K562 (cell line): Measurements from ENCODE around the gene MOCOS. TPM values are rescaled to one million over a fixed set of nuclear protein-coding genes. Genes with fewer than 3 reads are reported as not detected.

Experiments
- ATAC-seq: fragments of 200-7000 bp; cut with Tn5 transposase; 3 replicates; pipeline ENCODE4 v1.9.1; 2020; ENCODE audit warnings: moderate library complexity
- BruUV-seq: library from RNA; stranded (reverse); fragments of 400-500 nt; replicated peaks from 2 replicates; lab custom pipeline; 2021; lab: Mats Ljungman, UMichigan
- CTCF ChIA-PET: fragments of 300-600 bp; formaldehyde crosslinking; extraction: SDS; loops from one replicate; lab custom pipeline; 2021; ENCODE audit warnings: low intra/inter-chr PET ratio; lab: Yijun Ruan, JAX
- POLR2A ChIA-PET: fragments of 300-600, 350-650 bp; sonication (Branson Sonifier 250); formaldehyde crosslinking; extraction: SDS; loops from one replicate; lab custom pipeline; 2021; ENCODE audit warnings: antibody characterized with exemption, inconsistent platforms; lab: Yijun Ruan, JAX
- DNase-seq, 4 experiments: peaks; one replicate each; pipeline versions ENCODE4 v3.0.0 to v3.0.0-alpha.2; 2011 to 2018; ENCODE audit warnings: low spot score in 3 of 4, mixed read lengths in 3 of 4; ENCODE audit errors: extremely low read depth in 1 of 4
- FAIRE-seq: peaks from 2 replicates; lab custom pipeline; 2011; peaks lifted over from hg19 to GRCh38; lab: Jason Lieb, UNC
- H2AFZ ChIP-seq: 2 replicates; pipeline ENCODE4 v1.6.0; 2011; ENCODE audit warnings: low read depth, low read length, control low read depth, inconsistent platforms
- H3K27ac ChIP-seq: fragments of 200-600 bp; 3 replicates; pipeline ENCODE4 v1.8.0; 2011; ENCODE audit warnings: low read depth, mild to moderate bottlenecking, control low read depth, inconsistent platforms, low read length, moderate library complexity, mixed read lengths; ENCODE audit errors: extremely low read depth
- H3K27me3 ChIP-seq, 2 experiments: fragments of 300-600 bp in 1 of 2; 2 replicates in 1 of 2; 3 replicates in 1 of 2; pipeline versions ENCODE4 v1.6.0 to v1.8.0; 2011; ENCODE audit warnings: inconsistent platforms in 2 of 2, low read length in 2 of 2, mild to moderate bottlenecking in 1 of 2, mixed read lengths in 1 of 2, moderate library complexity in 1 of 2; ENCODE audit not compliant: control insufficient read depth in 2 of 2, insufficient read depth in 2 of 2
- H3K36me3 ChIP-seq: fragments of 300-600 bp; 3 replicates; pipeline ENCODE4 v1.8.0; 2011; ENCODE audit warnings: mild to moderate bottlenecking, low read length, inconsistent platforms; ENCODE audit not compliant: control insufficient read depth, insufficient read depth
- H3K4me1 ChIP-seq, 2 experiments: fragments of 200-600 bp in 1 of 2; replicated peaks in 1 of 2; 2 replicates in 1 of 2; 3 replicates in 1 of 2; pipeline versions ENCODE4 v1.5.1 to v1.8.0; 2011; ENCODE audit warnings: inconsistent platforms in 2 of 2, low read length in 2 of 2, mild to moderate bottlenecking in 1 of 2, mixed read lengths in 1 of 2, moderate library complexity in 1 of 2; ENCODE audit not compliant: control insufficient read depth in 2 of 2, insufficient read depth in 2 of 2
- H3K4me2 ChIP-seq: 2 replicates; pipeline ENCODE4 v1.6.1; 2011; ENCODE audit warnings: low read length, control low read depth, inconsistent platforms, mixed read lengths; ENCODE audit not compliant: insufficient read depth
- H3K4me3 ChIP-seq: fragments of 200-600 bp; sonication (generic), shearing (Covaris generic); 2 replicates; pipeline ENCODE4 v1.5.1; 2016; ENCODE audit warnings: control low read depth, inconsistent platforms
- H3K79me2 ChIP-seq: fragments of 200-600 bp; 3 replicates; pipeline ENCODE4 v1.8.0; 2011; ENCODE audit warnings: low read length, inconsistent platforms; ENCODE audit not compliant: control insufficient read depth, insufficient read depth
- H3K9ac ChIP-seq, 2 experiments: 2 replicates each; pipeline versions ENCODE4 v1.6.0 to v1.6.1; 2011; ENCODE audit warnings: low read depth in 2 of 2, low read length in 2 of 2, control low read depth in 1 of 2, inconsistent platforms in 1 of 2, mild to moderate bottlenecking in 1 of 2, mixed read lengths in 1 of 2; ENCODE audit not compliant: insufficient read depth in 1 of 2
- H3K9me1 ChIP-seq: one replicate; pipeline ENCODE4 v1.6.0; 2011; ENCODE audit warnings: inconsistent platforms, mild to moderate bottlenecking, low read length, moderate library complexity; ENCODE audit not compliant: control insufficient read depth, insufficient read depth
- H3K9me3 ChIP-seq: replicated peaks from 2 replicates; pipeline ENCODE4 v1.5.1; 2011; ENCODE audit warnings: low read depth, low read length, inconsistent platforms; ENCODE audit not compliant: control insufficient read depth, insufficient read depth
- H4K20me1 ChIP-seq: replicated peaks from 2 replicates; pipeline ENCODE4 v1.6.1; 2011; ENCODE audit warnings: low read length, inconsistent platforms, mixed read lengths; ENCODE audit not compliant: control insufficient read depth, insufficient read depth
- BRF1 ChIP-seq: IDR thresholded peaks from 3 replicates; pipeline ENCODE4 v1.6.1; 2011; ENCODE audit warnings: borderline replicate concordance, mild to moderate bottlenecking; ENCODE audit not compliant: insufficient read length; ENCODE audit errors: extremely low read depth
- CHD4 ChIP-seq: fragments of 200-600 bp; sonication (generic); IDR thresholded peaks from 3 replicates; pipeline ENCODE4 v1.6.1; 2012; ENCODE audit warnings: low read depth, mild to moderate bottlenecking, mixed read lengths, low read length, inconsistent platforms; ENCODE audit not compliant: insufficient read depth, insufficient replicate concordance, poor library complexity, severe bottlenecking
- ELF1 ChIP-seq: fragments of 200-800 bp; sonication (Bioruptor generic); IDR thresholded peaks from 2 replicates; pipeline ENCODE4 v1.6.1; 2016; ENCODE audit warnings: missing genetic modification characterization, missing compliant biosample characterization
- KDM5B ChIP-seq: fragments of 200-600 bp; sonication (generic); IDR thresholded peaks from 2 replicates; pipeline ENCODE4 v1.6.1; 2012; ENCODE audit warnings: low read depth, mild to moderate bottlenecking, moderate library complexity, low read length, control low read depth, inconsistent platforms; ENCODE audit not compliant: insufficient replicate concordance
- PCBP2 ChIP-seq: fragments of 200-400 bp; formaldehyde crosslinking; IDR thresholded peaks from 2 replicates; pipeline ENCODE4 v1.6.1; 2018; ENCODE audit warnings: low read length, low read depth, mild to moderate bottlenecking, moderate library complexity; ENCODE audit not compliant: poor library complexity, severe bottlenecking
- PHB2 ChIP-seq: fragments of 450-650 bp; IDR thresholded peaks from 2 replicates; pipeline ENCODE4 v1.6.1; 2017; ENCODE audit warnings: low read depth
- POU5F1 ChIP-seq: fragments of 150-350 bp; IDR thresholded peaks from 2 replicates; pipeline ENCODE4 v1.6.1; 2014; ENCODE audit warnings: borderline replicate concordance, low read length, low read depth, mild to moderate bottlenecking; ENCODE audit not compliant: partially characterized antibody
- SMAD2 ChIP-seq: fragments of 150-350 bp; IDR thresholded peaks from 2 replicates; pipeline ENCODE4 v1.6.1; 2014; ENCODE audit warnings: low read depth, mild to moderate bottlenecking, low read length
- ZC3H8 ChIP-seq: fragments of 450-650 bp; IDR thresholded peaks from 2 replicates; pipeline ENCODE4 v1.6.1; 2017
- ZFPM2 ChIP-seq: fragments of 250-450 bp; sonication (Bioruptor Pico); IDR thresholded peaks from 2 replicates; pipeline ENCODE4 v1.5.1; 2022; ENCODE audit warnings: mild to moderate bottlenecking
- ZSCAN29 ChIP-seq: fragments of 450-650 bp; IDR thresholded peaks from 2 replicates; pipeline ENCODE4 v1.6.1; 2017
- WGBS: fragments of 100-300 bp; shearing (Covaris generic); methylation state at CpG from one replicate; pipeline ENCODE4 v1.1.6; 2016; ENCODE audit warnings: low coverage, mixed read lengths; ENCODE audit not compliant: insufficient coverage; ENCODE audit errors: missing lambda C conversion rate; 5-methylcytosine and 5-hydroxymethylcytosine counted together
- in situ Hi-C: fragments of 300-500 bp; cut with MboI; formaldehyde crosslinking; loops from 4 replicates; pipeline ENCODE4 v1.15.0; 2018; ENCODE audit warnings: inconsistent platforms, mixed read lengths
- intact Hi-C: fragments of 100-400 bp; cut with micrococcal nuclease; formaldehyde crosslinking; loops from 2 replicates; pipeline ENCODE4 v1.14.2; 2022
- polyA plus RNA-seq, 8 experiments: library from polyadenylated mRNA; depleted of rRNA in 4 of 8; stranded (reverse) in 5 of 8; unstranded in 3 of 8; fragments of >200 nt; fragmentation: Nextera tagmentation in 2 of 8; fragmentation: Illumina TruSeq in 1 of 8; extraction: Ambion mirVana in 2 of 8; extraction: Trizol in 1 of 8; gene quantifications; 2 replicates each; pipeline versions ENCODE4 v1.2.1 to v1.2.3, GENCODE V29; 2011 to 2014; ENCODE audit warnings: inconsistent platforms in 1 of 8, missing spikeins in 1 of 8
- total RNA-seq, 7 experiments: library from RNA; depleted of rRNA in 6 of 7; stranded (reverse); fragments of >200 nt in 6 of 7; fragmentation: Illumina TruSeq in 2 of 7; extraction: Trizol in 2 of 7; gene quantifications; 2 replicates each; pipeline versions ENCODE4 v1.2.1 to v1.2.3, GENCODE V29; 2011 to 2021; ENCODE audit warnings: low replicate concordance in 1 of 7
- TF ChIP-seq, protein P1 (sequence below): fragments of 450-650 bp; IDR thresholded peaks from 2 replicates; pipeline ENCODE4 v1.6.1; 2016; ENCODE audit warnings: low read depth

Gene MOCOS
- total and polyA plus RNA-seq, 9 of the 15 experiments (the other 6 are each of a cell fraction or from before 2014, with no cell fraction given) = 4.5 to 12.4 (median 9.1) TPM

DNA sequence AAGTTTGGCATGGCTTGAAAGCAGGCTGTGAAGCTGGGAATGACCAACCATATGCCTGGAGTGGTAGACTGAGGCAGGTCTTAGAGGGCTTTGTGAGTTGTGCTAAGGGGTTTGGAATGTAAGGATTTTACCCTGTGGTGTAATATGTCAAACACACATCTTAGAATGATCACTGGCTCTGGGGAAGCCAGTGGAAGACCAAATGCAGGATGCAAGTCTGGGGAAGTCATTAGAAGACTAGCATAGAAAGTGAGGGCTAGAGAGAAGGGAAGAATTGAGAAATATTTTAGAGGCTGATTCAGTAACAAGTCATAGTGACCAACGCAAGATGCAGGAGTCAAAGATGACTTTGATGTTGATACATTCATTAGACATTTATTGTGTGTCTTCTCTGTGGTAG, 106.7 kb downstream of the MOCOS start:
- H3K36me3 ChIP-seq = no peaks in the 10 kb centered on the region
- no peak for DNase-seq
- no peak overlapping the region for H3K27ac ChIP-seq
- no peak for ATAC-seq
- H3K9ac ChIP-seq = no peak overlapping the region
- no peak overlapping the region for H3K4me2 ChIP-seq
- no TSS peak for BruUV-seq
- H3K9me3 ChIP-seq = no peaks in the 10 kb centered on the region
- TF ChIP-seq ZSCAN29 = no peak
- no peak for TF ChIP-seq PCBP2
- TF ChIP-seq BRF1 = no peak
- no peak for TF ChIP-seq POU5F1
- TF ChIP-seq ZFPM2 = no peak
- TF ChIP-seq ZC3H8 = no peak
- no peak for TF ChIP-seq SMAD2
- TF ChIP-seq, protein P1, sequence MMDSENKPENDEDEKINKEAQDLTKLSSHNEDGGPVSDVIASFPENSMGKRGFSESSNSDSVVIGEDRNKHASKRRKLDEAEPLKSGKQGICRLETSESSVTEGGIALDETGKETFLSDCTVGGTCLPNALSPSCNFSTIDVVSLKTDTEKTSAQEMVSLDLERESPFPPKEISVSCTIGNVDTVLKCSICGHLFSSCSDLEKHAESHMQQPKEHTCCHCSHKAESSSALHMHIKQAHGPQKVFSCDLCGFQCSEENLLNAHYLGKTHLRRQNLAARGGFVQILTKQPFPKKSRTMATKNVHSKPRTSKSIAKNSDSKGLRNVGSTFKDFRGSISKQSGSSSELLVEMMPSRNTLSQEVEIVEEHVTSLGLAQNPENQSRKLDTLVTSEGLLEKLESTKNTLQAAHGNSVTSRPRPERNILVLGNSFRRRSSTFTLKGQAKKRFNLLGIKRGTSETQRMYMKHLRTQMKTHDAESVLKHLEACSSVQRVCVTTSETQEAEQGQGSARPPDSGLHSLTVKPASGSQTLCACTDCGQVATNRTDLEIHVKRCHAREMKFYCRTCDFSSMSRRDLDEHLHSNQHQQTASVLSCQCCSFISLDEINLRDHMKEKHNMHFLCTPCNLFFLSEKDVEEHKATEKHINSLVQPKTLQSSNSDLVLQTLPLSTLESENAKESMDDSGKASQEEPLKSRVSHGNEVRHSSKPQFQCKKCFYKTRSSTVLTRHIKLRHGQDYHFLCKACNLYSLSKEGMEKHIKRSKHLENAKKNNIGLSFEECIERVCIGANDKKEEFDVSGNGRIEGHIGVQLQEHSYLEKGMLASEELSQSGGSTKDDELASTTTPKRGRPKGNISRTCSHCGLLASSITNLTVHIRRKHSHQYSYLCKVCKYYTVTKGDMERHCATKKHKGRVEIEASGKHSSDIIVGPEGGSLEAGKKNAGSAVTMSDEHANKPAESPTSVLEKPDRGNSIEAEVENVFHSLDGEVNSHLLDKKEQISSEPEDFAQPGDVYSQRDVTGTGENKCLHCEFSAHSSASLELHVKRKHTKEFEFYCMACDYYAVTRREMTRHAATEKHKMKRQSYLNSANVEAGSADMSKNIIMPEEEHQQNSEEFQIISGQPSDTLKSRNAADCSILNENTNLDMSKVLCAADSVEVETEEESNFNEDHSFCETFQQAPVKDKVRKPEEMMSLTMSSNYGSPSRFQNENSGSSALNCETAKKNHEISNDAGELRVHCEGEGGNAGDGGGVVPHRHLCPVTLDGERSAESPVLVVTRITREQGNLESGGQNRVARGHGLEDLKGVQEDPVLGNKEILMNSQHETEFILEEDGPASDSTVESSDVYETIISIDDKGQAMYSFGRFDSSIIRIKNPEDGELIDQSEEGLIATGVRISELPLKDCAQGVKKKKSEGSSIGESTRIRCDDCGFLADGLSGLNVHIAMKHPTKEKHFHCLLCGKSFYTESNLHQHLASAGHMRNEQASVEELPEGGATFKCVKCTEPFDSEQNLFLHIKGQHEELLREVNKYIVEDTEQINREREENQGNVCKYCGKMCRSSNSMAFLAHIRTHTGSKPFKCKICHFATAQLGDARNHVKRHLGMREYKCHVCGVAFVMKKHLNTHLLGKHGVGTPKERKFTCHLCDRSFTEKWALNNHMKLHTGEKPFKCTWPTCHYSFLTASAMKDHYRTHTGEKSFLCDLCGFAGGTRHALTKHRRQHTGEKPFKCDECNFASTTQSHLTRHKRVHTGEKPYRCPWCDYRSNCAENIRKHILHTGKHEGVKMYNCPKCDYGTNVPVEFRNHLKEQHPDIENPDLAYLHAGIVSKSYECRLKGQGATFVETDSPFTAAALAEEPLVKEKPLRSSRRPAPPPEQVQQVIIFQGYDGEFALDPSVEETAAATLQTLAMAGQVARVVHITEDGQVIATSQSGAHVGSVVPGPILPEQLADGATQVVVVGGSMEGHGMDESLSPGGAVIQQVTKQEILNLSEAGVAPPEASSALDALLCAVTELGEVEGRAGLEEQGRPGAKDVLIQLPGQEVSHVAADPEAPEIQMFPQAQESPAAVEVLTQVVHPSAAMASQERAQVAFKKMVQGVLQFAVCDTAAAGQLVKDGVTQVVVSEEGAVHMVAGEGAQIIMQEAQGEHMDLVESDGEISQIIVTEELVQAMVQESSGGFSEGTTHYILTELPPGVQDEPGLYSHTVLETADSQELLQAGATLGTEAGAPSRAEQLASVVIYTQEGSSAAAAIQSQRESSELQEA = no peak
- TF ChIP-seq CHD4 = no peak
- TF ChIP-seq ELF1 (tag) = no peak
- TF ChIP-seq PHB2 = no peak
- no peak for TF ChIP-seq KDM5B
- no peaks in the 10 kb centered on the region for H3K9me1 ChIP-seq
- H2AFZ ChIP-seq = no peak overlapping the region
- no peak for FAIRE-seq
- 0% methylated on average over 1 of the region's 1 CpG for WGBS
- intact Hi-C loops (loop anchor here (5.0 kb wide), 1 partner anchor 128 kb away; no protein-coding TSS in a partner anchor), in situ Hi-C loops (no loop called here)
- H3K27me3 ChIP-seq = peaks cover 25 to 28% of the 10 kb centered on the region in 2 experiments
- ChIA-PET CTCF (no interaction called here), POLR2A (interaction anchor here (0.5 to 0.7 kb wide), 2 partner anchors 1059 to 1288 kb away, joined by 3 to 7 read pairs; no protein-coding TSS in a partner anchor)
- H4K20me1 ChIP-seq = 0 out of 2 replicates have a peak, but pooled peaks cover 4% of the 10 kb centered on the region
- no peaks in the 10 kb centered on the region for H3K79me2 ChIP-seq
- H3K4me3 ChIP-seq = no peak overlapping the region
- peaks cover 0 to 20% of the 10 kb centered on the region in 2 experiments; a peak in 4 of 5 replicates for H3K4me1 ChIP-seq
